Activated gamma-delta T cell treated with anti-CD3 and anti-CD28 coated beads, Interleukin-2, amount 50 U/mL, for 16 hours (primary cell): ENCODE measurements around the gene LRRC74B.
"Not testable (repeated sequence)": the region's sequence is repeated elsewhere in the genome, so short reads cannot be mapped to it uniquely, and the experiment has no call there.

Experiments used
- DNase-seq: peaks from one replicate; pipeline ENCODE4 v3.0.0-alpha.2; 2020; ENCODE audit warnings: low read depth

LRRC74B gene

GRCh38 chr22:21045585-21046294, at the start of gene LRRC74B:
TSS of gene LRRC74B (plus strand) at chr22:21045946. CDS start at chr22:21045987, 41 bp downstream.
- peak; percentile 29 for DNase-seq

GRCh38 chr22:20996031-20996410, 49.7 kb upstream of the LRRC74B start:
- no peak for DNase-seq

- no peak for DNase-seq
Observed at GRCh38 chr22:20996598-20997535, 48.9 kb upstream of the LRRC74B start.

- no peak for DNase-seq
Observed at GRCh38 chr22:20997536-20998257, 48.0 kb upstream of the LRRC74B start.

- no peak for DNase-seq
Observed at GRCh38 chr22:20998411-20999336, 47.1 kb upstream of the LRRC74B start.

- no peak for DNase-seq
Observed at GRCh38 chr22:20999350-21000206, 46.2 kb upstream of the LRRC74B start.

- no peak for DNase-seq
Observed at GRCh38 chr22:21000207-21000986, 45.3 kb upstream of the LRRC74B start.

- no peak for DNase-seq
Observed at GRCh38 chr22:21000987-21001600, 44.7 kb upstream of the LRRC74B start.

GRCh38 chr22:21001601-21002325, 44.0 kb upstream of the LRRC74B start, which contains the start of gene THAP7:
TSS of gene THAP7 (minus strand) at chr22:21002118. CDS start at chr22:21001911, 207 bp downstream.
- DNase-seq: peak; percentile 95

GRCh38 chr22:21003782-21004181, 42.0 kb upstream of the LRRC74B start:
- no peak for DNase-seq

GRCh38 chr22:21009208-21009607, 36.5 kb upstream of the LRRC74B start:
- DNase-seq: not testable (repeated sequence)

GRCh38 chr22:21009638-21010425, 35.9 kb upstream of the LRRC74B start:
- no peak for DNase-seq

GRCh38 chr22:21010426-21011113, 35.2 kb upstream of the LRRC74B start:
- no peak for DNase-seq

- DNase-seq: no peak
Observed at GRCh38 chr22:21012446-21013407, 33.0 kb upstream of the LRRC74B start.

- DNase-seq: no peak
Observed at GRCh38 chr22:21013657-21014201, 32.0 kb upstream of the LRRC74B start.
